SK-N-SH treated with all-trans-retinoic acid at 6 μM for 48 hours (cell line): ENCODE data around the gene YIF1A.
"Not testable (repeated sequence)": the region's sequence is repeated elsewhere in the genome, so short reads cannot be mapped to it uniquely, and the experiment has no call there.

Experiments used
- ARNTL ChIP-seq: fragments of 450-650 bp; formaldehyde crosslinking; IDR thresholded peaks from 2 replicates; pipeline ENCODE4 v1.5.0; 2020; ENCODE audit warnings: low read depth, mild to moderate bottlenecking, moderate library complexity, borderline replicate concordance
- CREB5 ChIP-seq: fragments of 250-450 bp; sonication (Bioruptor Pico); IDR thresholded peaks from 2 replicates; pipeline ENCODE4 v1.5.1; 2020; ENCODE audit warnings: low read depth, mild to moderate bottlenecking, moderate library complexity
- PATZ1 ChIP-seq: fragments of 250-450 bp; sonication (Bioruptor Pico); IDR thresholded peaks from 2 replicates; pipeline ENCODE4 v1.8.0; 2020; ENCODE audit warnings: mild to moderate bottlenecking, moderate library complexity, borderline replicate concordance
- TCF4 ChIP-seq: fragments of 250-450 bp; sonication (Bioruptor Pico); IDR thresholded peaks from 2 replicates; pipeline ENCODE4 v1.8.0; 2021; ENCODE audit warnings: mild to moderate bottlenecking, moderate library complexity, borderline replicate concordance
- ZC3H10 ChIP-seq: fragments of 250-450 bp; sonication (Bioruptor Pico); IDR thresholded peaks from 2 replicates; pipeline ENCODE4 v1.5.1; 2021; ENCODE audit warnings: mild to moderate bottlenecking, moderate library complexity

DNA sequence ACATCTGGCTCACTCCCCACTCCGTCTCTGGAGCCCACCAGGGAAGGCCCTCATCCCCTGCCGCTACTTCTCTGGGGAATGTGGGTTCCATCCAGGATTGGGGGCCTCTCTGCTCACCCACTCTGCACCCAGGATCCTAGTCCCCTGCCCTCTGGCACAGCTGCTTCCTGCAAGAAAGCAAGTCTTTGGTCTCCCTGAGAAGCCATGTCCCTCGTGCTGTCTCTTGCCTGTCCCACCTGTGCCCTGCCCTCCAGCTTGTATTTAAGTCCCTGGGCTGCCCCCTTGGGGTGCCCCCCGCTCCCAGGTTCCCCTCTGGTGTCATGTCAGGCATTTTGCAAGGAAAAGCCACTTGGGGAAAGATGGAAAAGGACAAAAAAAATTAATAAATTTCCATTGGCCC is 11.9 kb downstream of the YIF1A start:
- TF ChIP-seq CREB5 (CRISPR knock-in tag); ZC3H10; TCF4; PATZ1; ARNTL (CRISPR knock-in tag): not testable (repeated sequence)
